GM23338 (cell line): ENCODE measurements around the gene POFUT2. TPM values are rescaled to one million over a fixed set of nuclear protein-coding genes. Genes with fewer than 3 reads are reported as not detected.
A peak's percentile ranks its signal among the peaks of the same experiment; 100 is the strongest.

ENCODE experiments used
- ATAC-seq: fragments of 200-7000 bp; cut with Tn5 transposase; 3 replicates; pipeline ENCODE4 v1.9.1; 2020
- DNase-seq: peaks from one replicate; pipeline ENCODE4 v3.0.0-alpha.2; 2015; ENCODE audit warnings: low spot score
- H2AFZ ChIP-seq: fragments of 200-600 bp; sonication (generic); 2 replicates; pipeline ENCODE4 v1.8.0; 2016; ENCODE audit warnings: antibody characterized with exemption, mild to moderate bottlenecking, moderate library complexity
- H3F3A ChIP-seq: fragments of 200-600 bp; sonication (generic); replicated peaks from 2 replicates; pipeline ENCODE4 v1.8.0; 2017; ENCODE audit warnings: antibody characterized with exemption, mixed run types, low read depth
- H3K27ac ChIP-seq: fragments of 200-600 bp; sonication (generic); 2 replicates; pipeline ENCODE4 v1.6.1; 2016; ENCODE audit warnings: low read depth
- H3K27me3 ChIP-seq: fragments of 200-600 bp; sonication (generic); 2 replicates; pipeline ENCODE4 v1.8.0; 2016; ENCODE audit warnings: mild to moderate bottlenecking, mixed run types, moderate library complexity; ENCODE audit not compliant: insufficient read depth
- H3K36me3 ChIP-seq: fragments of 200-600 bp; sonication (generic); 2 replicates; pipeline ENCODE4 v1.8.0; 2016; ENCODE audit warnings: mild to moderate bottlenecking; ENCODE audit not compliant: insufficient read depth
- H3K4me1 ChIP-seq: fragments of 200-600 bp; sonication (generic); 2 replicates; pipeline ENCODE4 v1.8.0; 2016; ENCODE audit warnings: mild to moderate bottlenecking, moderate library complexity; ENCODE audit not compliant: insufficient read depth
- H3K4me2 ChIP-seq: fragments of 200-600 bp; sonication (generic); 2 replicates; pipeline ENCODE4 v1.7.1; 2017; ENCODE audit warnings: mixed run types
- H3K4me3 ChIP-seq: fragments of 200-600 bp; sonication (generic); 2 replicates; pipeline ENCODE4 v1.6.1; 2016; ENCODE audit warnings: mixed run types
- H3K79me2 ChIP-seq: fragments of 200-600 bp; sonication (generic); replicated peaks from 2 replicates; pipeline ENCODE4 v1.8.0; 2017; ENCODE audit warnings: mild to moderate bottlenecking; ENCODE audit not compliant: insufficient read depth
- H3K9me2 ChIP-seq: fragments of 200-600 bp; sonication (generic); 2 replicates; pipeline ENCODE4 v1.8.0; 2017; ENCODE audit not compliant: insufficient read depth
- H4K20me1 ChIP-seq: fragments of 200-600 bp; sonication (generic); replicated peaks from 2 replicates; pipeline ENCODE4 v1.8.0; 2017; ENCODE audit warnings: mild to moderate bottlenecking; ENCODE audit not compliant: insufficient read depth
- H3K27ac Mint-ChIP-seq: 2 replicates; pipeline ENCODE4 v1.8.0; 2020; ENCODE audit warnings: inconsistent platforms, mild to moderate bottlenecking, moderate library complexity, mixed read lengths
- H3K27me3 Mint-ChIP-seq: 3 replicates; pipeline ENCODE4 v1.8.0; 2022; ENCODE audit warnings: low read depth, mild to moderate bottlenecking, moderate library complexity, mixed read lengths, inconsistent platforms; ENCODE audit not compliant: insufficient read depth, poor library complexity
- H3K36me3 Mint-ChIP-seq: 3 replicates; pipeline ENCODE4 v1.8.0; 2021; ENCODE audit warnings: low read depth, mild to moderate bottlenecking, inconsistent platforms, moderate library complexity, mixed read lengths
- H3K4me1 Mint-ChIP-seq: 3 replicates; pipeline ENCODE4 v1.8.0; 2020; ENCODE audit warnings: mild to moderate bottlenecking, inconsistent platforms, mixed read lengths
- H3K4me3 Mint-ChIP-seq: 3 replicates; pipeline ENCODE4 v1.8.0; 2021; ENCODE audit warnings: moderate library complexity, mild to moderate bottlenecking, inconsistent platforms, mixed read lengths
- H3K9me3 Mint-ChIP-seq: 3 replicates; pipeline ENCODE4 v1.8.0; 2020; ENCODE audit warnings: moderate library complexity, mild to moderate bottlenecking, inconsistent platforms, mixed read lengths
- EZH2phosphoT487 ChIP-seq: fragments of 200-600 bp; sonication (generic); IDR thresholded peaks from one replicate; pipeline ENCODE4 v1.8.1; 2018; ENCODE audit warnings: antibody characterized with exemption; ENCODE audit not compliant: unreplicated experiment
- JUNB ChIP-seq: IDR thresholded peaks from one replicate; pipeline ENCODE4 v1.6.1; 2016; ENCODE audit warnings: antibody characterized with exemption; ENCODE audit not compliant: unreplicated experiment
- NANOG ChIP-seq: IDR thresholded peaks from 2 replicates; pipeline ENCODE4 v1.6.1; 2016; ENCODE audit warnings: antibody characterized with exemption, borderline replicate concordance
- POLR2AphosphoS5 ChIP-seq: IDR thresholded peaks from 2 replicates; pipeline ENCODE4 v1.6.1; 2016; ENCODE audit warnings: antibody characterized with exemption, low read depth
- STAT1 ChIP-seq: IDR thresholded peaks from one replicate; pipeline ENCODE4 v1.6.1; 2016; ENCODE audit warnings: antibody characterized with exemption; ENCODE audit not compliant: unreplicated experiment
- ZNF331 ChIP-seq: fragments of 250-450 bp; sonication (Bioruptor Pico); IDR thresholded peaks from 2 replicates; pipeline ENCODE4 v1.5.0; 2020; ENCODE audit warnings: low read depth, mild to moderate bottlenecking, moderate library complexity
- polyA plus RNA-seq: library from polyadenylated mRNA; unstranded; fragments of >200 nt; fragmentation: Nextera tagmentation; extraction: Ambion mirVana; gene quantifications from 2 replicates; pipeline ENCODE4 v1.2.1, GENCODE V29; 2016
- total RNA-seq: library from RNA; depleted of rRNA; stranded (reverse); fragments of >200 nt; shearing (Covaris generic); gene quantifications from 2 replicates; pipeline ENCODE4 v1.2.3, GENCODE V29; 2014
- TF ChIP-seq, protein P1 (sequence below): IDR thresholded peaks from 2 replicates; pipeline ENCODE4 v1.6.1; 2016; ENCODE audit warnings: antibody characterized with exemption

The POFUT2 gene
- total and polyA plus RNA-seq, 2 experiments from 2014 or later: 12.1 to 34.5 TPM

DNA sequence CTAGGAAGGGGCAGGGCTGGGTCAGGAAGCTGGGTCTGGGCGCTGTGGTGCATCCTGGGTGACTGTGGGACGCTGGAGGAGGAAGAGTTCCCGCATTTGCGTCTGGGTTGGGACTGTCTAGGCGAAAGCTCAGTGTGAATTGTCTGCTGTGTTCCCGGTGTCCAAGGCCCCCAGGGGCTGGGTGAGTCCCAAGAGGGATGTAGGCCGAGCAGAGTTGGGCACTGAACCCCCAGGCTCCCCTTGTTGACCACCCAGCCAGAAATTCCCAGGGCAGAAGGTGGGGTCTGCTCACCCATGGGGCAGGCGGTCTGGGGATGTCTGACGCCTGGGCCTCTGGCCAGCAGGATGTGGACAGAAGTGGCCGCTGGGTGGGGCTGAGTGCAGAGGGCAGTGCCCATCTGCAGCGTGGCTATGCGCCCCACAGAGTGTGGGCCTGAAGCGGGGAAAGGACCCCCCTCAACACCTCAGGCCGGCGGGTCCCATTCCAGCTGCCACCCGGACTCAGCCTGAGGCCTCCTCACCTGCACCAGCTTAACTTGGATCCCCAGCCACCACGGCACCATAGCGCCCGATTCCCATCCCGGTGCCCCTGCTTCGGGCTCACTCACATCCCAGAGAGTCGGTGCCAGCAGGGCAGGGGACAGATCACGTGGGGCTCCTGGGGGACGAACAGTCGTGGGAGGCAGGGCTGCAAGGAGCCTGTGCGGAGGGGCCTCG, 37.0 kb upstream of the POFUT2 start:
- DNase-seq: no peak
- Histone ChIP-seq H3K4me3 (no peak overlapping the region), H3K4me1 (no peaks in the 10 kb centered on the region; the same call in 1 of the 2 replicates), H3K4me2 (no peak overlapping the region), H3K9me2 (no peaks in the 10 kb centered on the region), H3K27ac (no peak overlapping the region), H3K36me3 (no peaks in the 10 kb centered on the region), H2AFZ (no peak overlapping the region), H3K79me2 (no peaks in the 10 kb centered on the region), H3F3A (no peaks in the 10 kb centered on the region), H3K27me3 (no peaks in the 10 kb centered on the region), H4K20me1 (no peaks in the 10 kb centered on the region)
- H3K27me3 Mint-ChIP-seq: peaks cover 17% of the 10 kb centered on the region
- H3K9me3 Mint-ChIP-seq: peaks cover 8% of the 10 kb centered on the region
- no peak for TF ChIP-seq STAT1
- TF ChIP-seq, protein P1, sequence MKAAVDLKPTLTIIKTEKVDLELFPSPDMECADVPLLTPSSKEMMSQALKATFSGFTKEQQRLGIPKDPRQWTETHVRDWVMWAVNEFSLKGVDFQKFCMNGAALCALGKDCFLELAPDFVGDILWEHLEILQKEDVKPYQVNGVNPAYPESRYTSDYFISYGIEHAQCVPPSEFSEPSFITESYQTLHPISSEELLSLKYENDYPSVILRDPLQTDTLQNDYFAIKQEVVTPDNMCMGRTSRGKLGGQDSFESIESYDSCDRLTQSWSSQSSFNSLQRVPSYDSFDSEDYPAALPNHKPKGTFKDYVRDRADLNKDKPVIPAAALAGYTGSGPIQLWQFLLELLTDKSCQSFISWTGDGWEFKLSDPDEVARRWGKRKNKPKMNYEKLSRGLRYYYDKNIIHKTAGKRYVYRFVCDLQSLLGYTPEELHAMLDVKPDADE: no peak
- TF ChIP-seq EZH2phosphoT487: no peak
- TF ChIP-seq POLR2AphosphoS5: no peak
- TF ChIP-seq NANOG: no peak
- H3K36me3 Mint-ChIP-seq: peaks cover 5% of the 10 kb centered on the region; the same call in 1 of the 3 replicates
- ATAC-seq: peak; percentile 16
- no peak overlapping the region for H3K4me3 Mint-ChIP-seq
- no peak overlapping the region for H3K27ac Mint-ChIP-seq
- peaks cover 13% of the 10 kb centered on the region for H3K4me1 Mint-ChIP-seq

GRCh38 chr21:45323487-45324311, 36.0 kb upstream of the POFUT2 start:
- peaks cover 13% of the 10 kb centered on the region for H3K4me1 Mint-ChIP-seq
- Histone ChIP-seq H3F3A (no peaks in the 10 kb centered on the region), H4K20me1 (no peaks in the 10 kb centered on the region), H3K4me1 (no peaks in the 10 kb centered on the region; the same call in 1 of the 2 replicates), H3K4me2 (no peak overlapping the region), H3K36me3 (no peaks in the 10 kb centered on the region), H3K27ac (no peak overlapping the region), H3K4me3 (no peak overlapping the region), H3K9me2 (no peaks in the 10 kb centered on the region), H3K27me3 (no peaks in the 10 kb centered on the region), H3K79me2 (no peaks in the 10 kb centered on the region), H2AFZ (no peak overlapping the region)
- peak; percentile 47 for ATAC-seq
- H3K27ac Mint-ChIP-seq: no peak overlapping the region
- TF ChIP-seq JUNB (no peak), EZH2phosphoT487 (no peak), ZNF331 (CRISPR knock-in tag) (no peak), POLR2AphosphoS5 (no peak)
- peaks cover 8% of the 10 kb centered on the region; the same call in 2 of the 3 replicates for H3K9me3 Mint-ChIP-seq
- H3K36me3 Mint-ChIP-seq: peaks cover 5% of the 10 kb centered on the region; the same call in 1 of the 3 replicates
- H3K27me3 Mint-ChIP-seq: peaks cover 13% of the 10 kb centered on the region
- H3K4me3 Mint-ChIP-seq: no peak overlapping the region
- peak; percentile 68 for DNase-seq
